Posterior cingulate gyrus (tissue), 11 donors: ENCODE measurements around the gene GHRH.
A peak's percentile ranks its signal among the peaks of the same experiment; 100 is the strongest.

ENCODE experiments used
- DNase-seq, 10 donors: peaks; one replicate each; pipeline versions ENCODE4 v3.0.0 to v3.0.0-alpha.2; 2020 to 2021; ENCODE audit warnings: mixed read lengths in 3 of 10
- intact Hi-C: fragments of 100-400 bp; cut with DNase I; formaldehyde crosslinking; loops from one replicate; pipeline ENCODE4 v1.15.1; 2023

Gene GHRH

GRCh38 chr20:37267667-37268313 lies 6.2 kb upstream of the GHRH start:
- intact Hi-C loops: loop anchor here (5.0 kb wide), 2 partner anchors 70 to 115 kb away; no protein-coding TSS in a partner anchor
- peak in 7 of 10 donors; percentile 25 to 87 (median 34) for DNase-seq

GRCh38 chr20:37266940-37267666 lies 5.5 kb upstream of the GHRH start:
- DNase-seq: no peak
- intact Hi-C loops: loop anchor here (5.0 kb wide), 2 partner anchors 70 to 115 kb away; no protein-coding TSS in a partner anchor

- intact Hi-C loops: loop anchor here (5.0 kb wide), 2 partner anchors 68 to 117 kb away; no protein-coding TSS in a partner anchor
These were observed 3.5 kb upstream of the GHRH start for GRCh38 chr20:37265152-37265551.

GRCh38 chr20:37263686-37264085 lies 2.1 kb upstream of the GHRH start:
- intact Hi-C loops: no loop called here

More at GRCh38 chr20:37265152-37265551, 3.5 kb upstream of the GHRH start:
- DNase-seq: no peak

GRCh38 chr20:37262505-37262904 lies 891 bp upstream of the GHRH start:
- intact Hi-C loops: no loop called here
- DNase-seq: no peak

More at GRCh38 chr20:37263686-37264085, 2.1 kb upstream of the GHRH start:
- no peak for DNase-seq

GRCh38 chr20:37260923-37261322 lies 691 bp downstream of the GHRH start:
- intact Hi-C loops: no loop called here
- DNase-seq: no peak

GRCh38 chr20:37259865-37260264 lies 1.7 kb downstream of the GHRH start:
- intact Hi-C loops: no loop called here

GRCh38 chr20:37259031-37259430 lies 2.6 kb downstream of the GHRH start:
- DNase-seq: no peak
- intact Hi-C loops: no loop called here

More at GRCh38 chr20:37259865-37260264, 1.7 kb downstream of the GHRH start:
- DNase-seq: no peak

- intact Hi-C loops: no loop called here
- DNase-seq: no peak
These were observed 3.6 kb downstream of the GHRH start for GRCh38 chr20:37257988-37258387.

- DNase-seq: no peak
- intact Hi-C loops: no loop called here
These were observed 4.1 kb downstream of the GHRH start for GRCh38 chr20:37257530-37257929.

- intact Hi-C loops: no loop called here
- no peak for DNase-seq
These were observed 5.3 kb downstream of the GHRH start for GRCh38 chr20:37256286-37256685.

- intact Hi-C loops: no loop called here
These were observed 7.3 kb downstream of the GHRH start for GRCh38 chr20:37254114-37254878.

GRCh38 chr20:37253087-37253486 lies 8.5 kb downstream of the GHRH start:
- no peak for DNase-seq
- intact Hi-C loops: no loop called here

More at GRCh38 chr20:37254114-37254878, 7.3 kb downstream of the GHRH start:
- no peak for DNase-seq

GRCh38 chr20:37251825-37252477 lies 9.7 kb downstream of the GHRH start:
- intact Hi-C loops: no loop called here
- peak in 1 of 10 donors; percentile 22 for DNase-seq

- intact Hi-C loops: no loop called here
- no peak for DNase-seq
These were observed 12.3 kb downstream of the GHRH start for GRCh38 chr20:37249304-37249703.

- intact Hi-C loops: no loop called here
- DNase-seq: no peak
These were observed 14.1 kb downstream of the GHRH start for GRCh38 chr20:37247547-37247946.

- intact Hi-C loops: no loop called here
These were observed 14.9 kb downstream of the GHRH start for GRCh38 chr20:37246736-37247135.

GRCh38 chr20:37245216-37246150 lies 16.1 kb downstream of the GHRH start:
- no peak for DNase-seq
- intact Hi-C loops: no loop called here

More at GRCh38 chr20:37246736-37247135, 14.9 kb downstream of the GHRH start:
- DNase-seq: no peak

GRCh38 chr20:37244572-37244957 lies 17.0 kb downstream of the GHRH start:
- DNase-seq: no peak
- intact Hi-C loops: no loop called here
